Liver (tissue), 9 donors: Measurements from ENCODE around the gene B4GALT1. TPM values are rescaled to one million over a fixed set of nuclear protein-coding genes. Genes with fewer than 3 reads are reported as not detected.

ENCODE experiments used
- DNase-seq: peaks from one replicate; pipeline ENCODE4 v3.0.0-alpha.2; 2017; ENCODE audit warnings: low spot score
- H3K27ac ChIP-seq, 2 donors: one replicate each; pipeline ENCODE4 v1.7.0; 2013; ENCODE audit warnings: inconsistent platforms in 2 of 2, low read length in 2 of 2, control low read depth in 1 of 2, low read depth in 1 of 2, mild to moderate bottlenecking in 1 of 2
- H3K27me3 ChIP-seq, 4 donors: one replicate each; pipeline versions ENCODE4 v1.6.1 to v1.7.0; 2013; ENCODE audit warnings: low read length in 3 of 4, inconsistent platforms in 1 of 4, mild to moderate bottlenecking in 1 of 4, moderate library complexity in 1 of 4; ENCODE audit not compliant: control insufficient read depth in 4 of 4, insufficient read depth in 4 of 4
- H3K36me3 ChIP-seq, 4 donors: one replicate each; pipeline versions ENCODE4 v1.6.1 to v1.7.0; 2013; ENCODE audit warnings: low read length in 3 of 4, mild to moderate bottlenecking in 3 of 4, low read depth in 1 of 4, moderate library complexity in 1 of 4; ENCODE audit not compliant: control insufficient read depth in 4 of 4, insufficient read depth in 3 of 4
- H3K4me1 ChIP-seq, 4 donors: one replicate each; pipeline versions ENCODE4 v1.6.1 to v1.7.0; 2013; ENCODE audit warnings: low read length in 3 of 4, mild to moderate bottlenecking in 3 of 4, moderate library complexity in 1 of 4; ENCODE audit not compliant: control insufficient read depth in 4 of 4, insufficient read depth in 4 of 4
- H3K4me3 ChIP-seq, 3 donors: one replicate each; pipeline versions ENCODE4 v1.6.1 to v1.7.0; 2013; ENCODE audit warnings: low read length in 3 of 3, control low read depth in 1 of 3, low read depth in 1 of 3, mild to moderate bottlenecking in 1 of 3
- H3K9ac ChIP-seq, 2 donors: one replicate each; pipeline ENCODE4 v1.7.0; 2013; ENCODE audit warnings: low read length in 2 of 2, mild to moderate bottlenecking in 2 of 2, moderate library complexity in 2 of 2, control low read depth in 1 of 2, low read depth in 1 of 2
- H3K9me3 ChIP-seq, 4 donors: one replicate each; pipeline versions ENCODE4 v1.6.1 to v1.7.0; 2013; ENCODE audit warnings: low read length in 3 of 4; ENCODE audit not compliant: control insufficient read depth in 4 of 4
- ATF3 ChIP-seq: IDR thresholded peaks from 2 replicates; pipeline ENCODE4 v1.6.1; 2016; ENCODE audit warnings: antibody characterized with exemption
- CTCF ChIP-seq: fragments of 150-350 bp; IDR thresholded peaks from 2 replicates; pipeline ENCODE4 v1.5.1; 2017; ENCODE audit warnings: improper control_type of control experiment, low read depth, low read length; ENCODE audit not compliant: missing input control
- FOXA1 ChIP-seq: IDR thresholded peaks from 2 replicates; pipeline ENCODE4 v1.6.1; 2016; ENCODE audit warnings: antibody characterized with exemption
- FOXA2 ChIP-seq: IDR thresholded peaks from 2 replicates; pipeline ENCODE4 v1.6.1; 2016; ENCODE audit warnings: antibody characterized with exemption
- GABPA ChIP-seq, 2 donors: IDR thresholded peaks in 1 of 2; conservative IDR thresholded peaks in 1 of 2; 2 replicates each; pipeline ENCODE4 v1.6.1; 2016; ENCODE audit warnings: antibody characterized with exemption in 2 of 2, mild to moderate bottlenecking in 1 of 2, moderate library complexity in 1 of 2
- HNF4A ChIP-seq, 2 donors: conservative IDR thresholded peaks; 2 replicates each; pipeline ENCODE4 v1.6.1; 2016; ENCODE audit warnings: antibody characterized with exemption in 2 of 2, mild to moderate bottlenecking in 2 of 2
- HNF4G ChIP-seq: IDR thresholded peaks from 2 replicates; pipeline ENCODE4 v1.6.1; 2016; ENCODE audit warnings: antibody characterized with exemption
- JUND ChIP-seq, 2 donors: IDR thresholded peaks; 2 replicates each; pipeline ENCODE4 v1.6.1; 2016; ENCODE audit warnings: antibody characterized with exemption in 2 of 2
- MAX ChIP-seq: IDR thresholded peaks from 2 replicates; pipeline ENCODE4 v1.6.1; 2016; ENCODE audit warnings: antibody characterized with exemption
- NR2F2 ChIP-seq: IDR thresholded peaks from 2 replicates; pipeline ENCODE4 v1.6.1; 2016; ENCODE audit warnings: antibody characterized with exemption
- RAD21 ChIP-seq, 2 donors: IDR thresholded peaks; 2 replicates each; pipeline ENCODE4 v1.6.1; 2016; ENCODE audit warnings: antibody characterized with exemption in 2 of 2, mild to moderate bottlenecking in 2 of 2
- REST ChIP-seq: IDR thresholded peaks from 2 replicates; pipeline ENCODE4 v1.6.1; 2016; ENCODE audit warnings: antibody characterized with exemption, mild to moderate bottlenecking
- RXRA ChIP-seq, 2 donors: IDR thresholded peaks; 2 replicates each; pipeline ENCODE4 v1.6.1; 2017 to 2018; ENCODE audit warnings: antibody characterized with exemption in 2 of 2, mild to moderate bottlenecking in 1 of 2
- SP1 ChIP-seq: IDR thresholded peaks from 2 replicates; pipeline ENCODE4 v1.6.1; 2018; ENCODE audit warnings: antibody characterized with exemption, mild to moderate bottlenecking
- TAF1 ChIP-seq: conservative IDR thresholded peaks from 2 replicates; pipeline ENCODE4 v1.6.1; 2016; ENCODE audit warnings: antibody characterized with exemption, mild to moderate bottlenecking
- YY1 ChIP-seq: IDR thresholded peaks from 2 replicates; pipeline ENCODE4 v1.6.1; 2016; ENCODE audit warnings: antibody characterized with exemption, mild to moderate bottlenecking
- ZBTB33 ChIP-seq: IDR thresholded peaks from 2 replicates; pipeline ENCODE4 v1.6.1; 2016; ENCODE audit warnings: antibody characterized with exemption
- WGBS: extraction: QIAGEN DNeasy Blood & Tissue Kit; methylation state at CpG from one replicate; pipeline ENCODE4 v1.1.7; 2013; 5-methylcytosine and 5-hydroxymethylcytosine counted together
- polyA plus RNA-seq, 2 donors: library from polyadenylated mRNA; stranded (reverse) in 1 of 2; unstranded in 1 of 2; fragments of 200-250 nt in 1 of 2; fragments of >200 nt in 1 of 2; fragmentation: Nextera tagmentation in 1 of 2; extraction: Ambion mirVana in 1 of 2; gene quantifications; one replicate each; pipeline versions ENCODE4 v1.2.1 to v1.2.3, GENCODE V29; 2013 to 2015
- total RNA-seq, 2 donors: library from RNA; depleted of rRNA; stranded (reverse); fragments of >200 nt; gene quantifications; one replicate each; pipeline ENCODE4 v1.2.3, GENCODE V29; 2014
- donor health status: healthy.
- donor health status: healthy.
- donor health status: healthy.
- donor health status: healthy.
- donor health status: healthy.

B4GALT1 gene
- total and polyA plus RNA-seq, 4 donors = 25.9 to 59.8 (median 42.7) TPM

- H3K4me3 ChIP-seq = no peak overlapping the region
- TF ChIP-seq HNF4G = no peak
- no peak for TF ChIP-seq FOXA1
- no peak for TF ChIP-seq ATF3
- TF ChIP-seq ZBTB33 = no peak
- no peak for TF ChIP-seq RAD21 (IDR thresholded peaks at IDR 0.05)
- no peak for TF ChIP-seq YY1
- no peak for TF ChIP-seq HNF4A (conservative IDR thresholded peaks at IDR 0.05)
- TF ChIP-seq REST = no peak
- TF ChIP-seq JUND (IDR thresholded peaks at IDR 0.05) = no peak
- TF ChIP-seq NR2F2 = no peak
- TF ChIP-seq SP1 = no peak
- no peak for TF ChIP-seq FOXA2
- no peak for TF ChIP-seq MAX
- TF ChIP-seq RXRA (IDR thresholded peaks at IDR 0.05) = no peak
- no peak overlapping the region for H3K9ac ChIP-seq
- no peak overlapping the region for H3K27ac ChIP-seq
- 88% methylated on average over 7 of the region's 7 CpGs for WGBS
- no peaks in the 10 kb centered on the region for H3K9me3 ChIP-seq
- no peak for DNase-seq
- H3K36me3 ChIP-seq = peaks cover 0 to 5% (median 1%) of the 10 kb centered on the region in 4 donors
- H3K27me3 ChIP-seq = no peaks in the 10 kb centered on the region
- H3K4me1 ChIP-seq = peaks cover 30 to 66% (median 45%) of the 10 kb centered on the region in 4 donors
Measured at GRCh38 chr9:33147416-33148169, 19.5 kb downstream of the B4GALT1 start.

- 98% methylated on average over 2 of the region's 2 CpGs for WGBS
- Histone ChIP-seq H3K4me1 (peaks cover 26 to 69% (median 52%) of the 10 kb centered on the region in 4 donors), H3K27ac (no peak overlapping the region), H3K4me3 (no peak overlapping the region), H3K9ac (no peak overlapping the region), H3K36me3 (peaks cover 0 to 8% (median 2%) of the 10 kb centered on the region in 4 donors), H3K9me3 (no peaks in the 10 kb centered on the region), H3K27me3 (no peaks in the 10 kb centered on the region)
- TF ChIP-seq CTCF (no peak), RAD21 (IDR thresholded peaks at IDR 0.05) (no peak), TAF1 (no peak), SP1 (no peak), REST (no peak), GABPA (IDR thresholded peaks at IDR 0.05 in 1 of 2, conservative IDR thresholded peaks at IDR 0.05 in 1 of 2) (no peak), ZBTB33 (no peak)
- DNase-seq = no peak
Measured at GRCh38 chr9:33146298-33146697, 20.8 kb downstream of the B4GALT1 start.
